Loucy (cell line): Measurements from ENCODE around the gene DPM1.
A peak's percentile ranks its signal among the peaks of the same experiment; 100 is the strongest.

Source experiments
- H2AFZ ChIP-seq: fragments of 200-600 bp; sonication (generic); 2 replicates; pipeline ENCODE4 v1.6.0; 2016; ENCODE audit warnings: antibody characterized with exemption, mild to moderate bottlenecking, low read length, moderate library complexity
- H3F3A ChIP-seq: fragments of 200-600 bp; 2 replicates; pipeline ENCODE4 v1.6.0; 2016; ENCODE audit warnings: antibody characterized with exemption, low read depth, mild to moderate bottlenecking
- H3K27me3 ChIP-seq: fragments of 200-600 bp; sonication (generic); 2 replicates; pipeline ENCODE4 v1.6.1; 2014; ENCODE audit warnings: low read length, mild to moderate bottlenecking; ENCODE audit not compliant: insufficient read depth, poor library complexity, severe bottlenecking
- H3K36me3 ChIP-seq: fragments of 200-600 bp; sonication (generic); 2 replicates; pipeline ENCODE4 v1.6.1; 2016; ENCODE audit warnings: low read length; ENCODE audit not compliant: insufficient read depth
- H3K4me1 ChIP-seq: fragments of 200-600 bp; sonication (generic); 2 replicates; pipeline ENCODE4 v1.5.1; 2014; ENCODE audit warnings: low read length, mild to moderate bottlenecking; ENCODE audit not compliant: insufficient read depth, poor library complexity, severe bottlenecking
- H3K4me2 ChIP-seq: fragments of 200-600 bp; sonication (generic); 2 replicates; pipeline ENCODE4 v1.6.0; 2014; ENCODE audit warnings: antibody characterized with exemption, low read length, low read depth, mild to moderate bottlenecking; ENCODE audit not compliant: poor library complexity, severe bottlenecking
- H3K4me3 ChIP-seq: fragments of 200-600 bp; sonication (generic); 2 replicates; pipeline ENCODE4 v1.5.1; 2014; ENCODE audit warnings: low read length, mild to moderate bottlenecking, mixed read lengths; ENCODE audit not compliant: poor library complexity, severe bottlenecking
- H3K79me2 ChIP-seq: fragments of 200-600 bp; sonication (generic); 2 replicates; pipeline ENCODE4 v1.6.1; 2014; ENCODE audit warnings: low read length; ENCODE audit not compliant: insufficient read depth
- H3K9ac ChIP-seq: fragments of 200-600 bp; sonication (generic); 2 replicates; pipeline ENCODE4 v1.6.0; 2014; ENCODE audit warnings: mild to moderate bottlenecking, low read depth, low read length, moderate library complexity; ENCODE audit not compliant: poor library complexity, severe bottlenecking
- H3K9me2 ChIP-seq: fragments of 200-600 bp; sonication (generic); replicated peaks from 2 replicates; pipeline ENCODE4 v1.6.1; 2016; ENCODE audit warnings: low read depth, low read length, mixed read lengths
- H3K9me3 ChIP-seq: fragments of 200-600 bp; sonication (generic); 2 replicates; pipeline ENCODE4 v1.6.1; 2014; ENCODE audit warnings: mild to moderate bottlenecking, antibody characterized with exemption, low read length, low read depth; ENCODE audit not compliant: insufficient read depth
- H4K20me1 ChIP-seq: fragments of 200-600 bp; sonication (generic); 2 replicates; pipeline ENCODE4 v1.6.0; 2014; ENCODE audit warnings: antibody characterized with exemption, low read length, mild to moderate bottlenecking; ENCODE audit not compliant: insufficient read depth, poor library complexity, severe bottlenecking
- CTCF ChIP-seq: fragments of 200-600 bp; sonication (generic); conservative IDR thresholded peaks from 2 replicates; pipeline ENCODE4 v1.5.1; 2014; ENCODE audit warnings: mild to moderate bottlenecking, antibody characterized with exemption, low read length
- EZH2phosphoT487 ChIP-seq: fragments of 200-600 bp; IDR thresholded peaks from 2 replicates; pipeline ENCODE4 v1.6.1; 2018; ENCODE audit warnings: antibody characterized with exemption, mild to moderate bottlenecking, moderate library complexity, borderline replicate concordance

The DPM1 gene

GRCh38 chr20:50953821-50954220, 4.5 kb downstream of the DPM1 start:
- no peak overlapping the region for H3K9ac ChIP-seq
- H3K36me3 ChIP-seq, result peaks cover 47% of the 10 kb centered on the region; the same call in 1 of the 2 replicates

GRCh38 chr20:50953196-50953595, 5.1 kb downstream of the DPM1 start:
- no peaks in the 10 kb centered on the region for H3K9me2 ChIP-seq
- H4K20me1 ChIP-seq, result peaks cover 70% of the 10 kb centered on the region
- no peak overlapping the region for H3K9ac ChIP-seq
- H3K4me3 ChIP-seq, result no peak overlapping the region
- H3K27me3 ChIP-seq, result no peaks in the 10 kb centered on the region
- peak overlapping the region; percentile 93 for H3K4me2 ChIP-seq
- TF ChIP-seq EZH2phosphoT487 (no peak), CTCF (no peak)
- H2AFZ ChIP-seq, result no peak overlapping the region
- peaks cover 69% of the 10 kb centered on the region for H3K79me2 ChIP-seq
- H3K4me1 ChIP-seq, result peaks cover 23% of the 10 kb centered on the region
- peaks cover 54% of the 10 kb centered on the region; the same call in 1 of the 2 replicates for H3K36me3 ChIP-seq
- no peaks in the 10 kb centered on the region for H3F3A ChIP-seq
- no peaks in the 10 kb centered on the region for H3K9me3 ChIP-seq

More at GRCh38 chr20:50953821-50954220, 4.5 kb downstream of the DPM1 start:
- Histone ChIP-seq H4K20me1 (peaks cover 71% of the 10 kb centered on the region), H3K4me2 (peak overlapping the region; percentile 93), H3K4me1 (peaks cover 23% of the 10 kb centered on the region), H3K4me3 (no peak overlapping the region), H3F3A (no peaks in the 10 kb centered on the region), H3K79me2 (peaks cover 73% of the 10 kb centered on the region), H3K9me3 (no peaks in the 10 kb centered on the region), H3K9me2 (no peaks in the 10 kb centered on the region), H3K27me3 (no peaks in the 10 kb centered on the region), H2AFZ (no peak overlapping the region)
- TF ChIP-seq CTCF, result no peak
- TF ChIP-seq EZH2phosphoT487, result no peak

GRCh38 chr20:50948132-50948785, 10.1 kb downstream of the DPM1 start:
- no peak for TF ChIP-seq EZH2phosphoT487
- no peak for TF ChIP-seq CTCF
- Histone ChIP-seq H3K79me2 (peaks cover 20% of the 10 kb centered on the region), H3K4me3 (no peak overlapping the region), H3K9ac (no peak overlapping the region), H3K36me3 (peaks cover 87% of the 10 kb centered on the region), H4K20me1 (peaks cover 22% of the 10 kb centered on the region), H3F3A (no peaks in the 10 kb centered on the region), H3K27me3 (no peaks in the 10 kb centered on the region), H2AFZ (no peak overlapping the region), H3K4me2 (no peak overlapping the region), H3K9me2 (no peaks in the 10 kb centered on the region), H3K4me1 (peaks cover 4% of the 10 kb centered on the region), H3K9me3 (no peaks in the 10 kb centered on the region)
